HCEC 1CT (cell line): ENCODE measurements around the gene DRAXIN.

Experiments
- DNase-seq: peaks from one replicate; pipeline ENCODE4 v3.0.0-alpha.2; 2017

DRAXIN gene

GRCh38 chr1:11658542-11658941 is 33.0 kb upstream of the DRAXIN start:
- no peak for DNase-seq

- no peak for DNase-seq
These were observed 31.8 kb upstream of the DRAXIN start for GRCh38 chr1:11659748-11660147.

- DNase-seq = no peak
These were observed 30.4 kb upstream of the DRAXIN start for GRCh38 chr1:11661103-11661502.

- DNase-seq = no peak
These were observed 27.0 kb upstream of the DRAXIN start for GRCh38 chr1:11664336-11665065.

- no peak for DNase-seq
These were observed 23.0 kb upstream of the DRAXIN start for GRCh38 chr1:11668516-11668915.

- DNase-seq = no peak
These were observed 20.8 kb upstream of the DRAXIN start for GRCh38 chr1:11670747-11671146.

- DNase-seq = no peak
These were observed 20.3 kb upstream of the DRAXIN start for GRCh38 chr1:11671205-11671543.

GRCh38 chr1:11671544-11672286 is 19.8 kb upstream of the DRAXIN start:
- DNase-seq = no peak

GRCh38 chr1:11673089-11673769 is 18.3 kb upstream of the DRAXIN start:
- DNase-seq = no peak

GRCh38 chr1:11674488-11674887 is 17.0 kb upstream of the DRAXIN start:
- DNase-seq = no peak

- no peak for DNase-seq
These were observed 16.2 kb upstream of the DRAXIN start for GRCh38 chr1:11675325-11675724.

GRCh38 chr1:11676386-11677103 is 15.0 kb upstream of the DRAXIN start:
- DNase-seq = no peak

GRCh38 chr1:11678442-11678841 is 13.1 kb upstream of the DRAXIN start:
- DNase-seq = no peak

- peak; percentile 18 for DNase-seq
These were observed 11.0 kb upstream of the DRAXIN start for GRCh38 chr1:11680270-11681070.

GRCh38 chr1:11681071-11681771 is 10.3 kb upstream of the DRAXIN start, which contains the start of gene MAD2L2:
Gene MAD2L2 (minus strand): TSS chr1:11681148. CDS start chr1:11680601, 547 bp downstream.
- DNase-seq = peak; percentile 73

- DNase-seq = no peak
These were observed 9.2 kb upstream of the DRAXIN start for GRCh38 chr1:11682287-11682771.

- DNase-seq = no peak
These were observed 8.7 kb upstream of the DRAXIN start for GRCh38 chr1:11682799-11683198.

GRCh38 chr1:11684070-11684469 is 7.4 kb upstream of the DRAXIN start:
- DNase-seq = no peak

GRCh38 chr1:11685210-11685752 is 6.2 kb upstream of the DRAXIN start:
- DNase-seq = no peak

GRCh38 chr1:11688506-11688905 is 3.0 kb upstream of the DRAXIN start:
- no peak for DNase-seq
